ENCODE data around the gene SNRPD3. TPM values are rescaled to one million over a fixed set of nuclear protein-coding genes. Genes with fewer than 3 reads are reported as not detected.

The SNRPD3 gene
- total RNA-seq (100 to 1,000 TPM in 3 of 9 donors, 10 to 100 TPM in 6; 66.4 to 162 (median 78.3) TPM), polyA plus RNA-seq (100 to 1,000 TPM in 2 of 3 donors, 10 to 100 TPM in 1; 55.7 to 223 (median 126) TPM)
- long read RNA-seq, donor 1, transcript SNRPD3-201 (4 exons, 1,763 nt) = major isoform, 93 of 144 reads
- long read RNA-seq, donor 1, partial matches to known transcripts = 51 of 144 reads
- long read RNA-seq, donor 1, other reads (novel, unspliced or antisense) = 0 of 144 reads
- long read RNA-seq, donor 2, transcript SNRPD3-201 (4 exons, 1,763 nt) = major isoform, 59 of 84 reads
- long read RNA-seq, donor 2, partial matches to known transcripts = 25 of 84 reads
- long read RNA-seq, donor 2, other reads (novel, unspliced or antisense) = 0 of 84 reads
- long read RNA-seq, donor 3, transcript SNRPD3-201 (4 exons, 1,763 nt) = major isoform, 65 of 87 reads
- long read RNA-seq, donor 3, partial matches to known transcripts = 22 of 87 reads
- long read RNA-seq, donor 3, other reads (novel, unspliced or antisense) = 0 of 87 reads
- long read RNA-seq, donor 4, transcript SNRPD3-201 (4 exons, 1,763 nt) = major isoform, 62 of 77 reads
- long read RNA-seq, donor 4, partial matches to known transcripts = 10 of 77 reads
- long read RNA-seq, donor 4, other reads (novel, unspliced or antisense) = 5 of 77 reads
- long read RNA-seq, donor 5, transcript SNRPD3-201 (4 exons, 1,763 nt) = major isoform, 71 of 79 reads
- long read RNA-seq, donor 5, partial matches to known transcripts = 0 of 79 reads
- long read RNA-seq, donor 5, other reads (novel, unspliced or antisense) = 8 of 79 reads
- long read RNA-seq, donor 6, transcript SNRPD3-201 (4 exons, 1,763 nt) = major isoform, 41 of 50 reads
- long read RNA-seq, donor 6, partial matches to known transcripts = 6 of 50 reads
- long read RNA-seq, donor 6, other reads (novel, unspliced or antisense) = 3 of 50 reads
- long read RNA-seq, donor 7, transcript SNRPD3-201 (4 exons, 1,763 nt) = major isoform, 59 of 85 reads
- long read RNA-seq, donor 7, partial matches to known transcripts = 25 of 85 reads
- long read RNA-seq, donor 7, other reads (novel, unspliced or antisense) = 0 of 85 reads
- long read RNA-seq, donor 8, transcript SNRPD3-201 (4 exons, 1,763 nt) = major isoform, 103 of 133 reads
- long read RNA-seq, donor 8, partial matches to known transcripts = 29 of 133 reads
- long read RNA-seq, donor 8, other reads (novel, unspliced or antisense) = 0 of 133 reads
- long read RNA-seq, donor 9, transcript SNRPD3-201 (4 exons, 1,763 nt) = major isoform, 63 of 80 reads
- long read RNA-seq, donor 9, partial matches to known transcripts = 17 of 80 reads
- long read RNA-seq, donor 9, other reads (novel, unspliced or antisense) = 0 of 80 reads
- long read RNA-seq, donor 10, transcript SNRPD3-201 (4 exons, 1,763 nt) = major isoform, 41 of 61 reads
- long read RNA-seq, donor 10, partial matches to known transcripts = 20 of 61 reads
- long read RNA-seq, donor 10, other reads (novel, unspliced or antisense) = 0 of 61 reads

DNA sequence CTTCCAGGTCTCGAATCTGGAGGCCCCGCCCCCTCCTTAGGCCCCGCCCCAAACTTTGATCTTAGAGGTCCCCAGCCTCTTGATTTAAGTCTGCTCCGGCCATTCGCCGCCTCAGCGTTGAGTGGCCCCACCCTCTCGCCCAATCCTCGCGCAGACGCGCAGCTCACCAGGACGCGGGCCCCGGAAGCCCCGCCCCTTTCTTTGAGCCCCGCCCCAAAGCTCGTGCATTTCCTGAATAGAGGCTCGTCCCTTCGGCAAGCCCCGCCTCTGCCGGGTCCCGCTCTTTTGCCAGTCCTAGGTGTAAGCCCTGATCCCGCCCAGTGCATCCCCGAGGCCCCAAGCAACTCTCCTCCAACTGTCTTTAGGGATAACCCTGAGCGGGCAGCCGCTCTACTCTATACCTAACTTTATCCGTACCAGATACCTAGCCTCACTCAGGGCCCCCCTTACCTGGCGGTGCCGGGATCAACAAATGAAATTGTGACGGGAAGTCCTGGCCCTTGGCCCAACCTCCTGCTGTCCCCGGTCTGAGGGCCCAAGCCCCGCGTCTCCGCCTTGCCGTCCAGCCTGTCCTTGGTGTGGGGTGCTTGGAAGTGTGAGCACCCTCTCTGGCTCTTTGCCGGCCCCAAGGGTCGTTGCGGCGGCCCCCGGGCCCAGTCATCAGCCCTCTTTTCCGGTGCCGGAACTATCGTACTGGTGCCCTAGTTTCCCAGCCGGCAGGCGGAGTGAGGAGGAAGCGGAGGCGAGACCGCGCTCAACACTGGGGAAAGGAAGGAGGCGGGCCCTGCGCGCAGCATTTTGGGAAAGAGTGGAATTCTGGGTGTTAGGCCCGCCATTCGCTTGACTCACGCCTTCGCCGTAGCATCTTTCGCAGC, at the start of gene SNRPD3:
Gene SNRPD3 (plus strand): TSS at position 835 of the 875 bp plus-strand sequence. CDS start 1,676 bp downstream, outside the sequence.
- H3K27me3 ChIP-seq = no peaks in the 10 kb centered on the region
- intact Hi-C loops (cut with DNase I) = no loop called here
- TF ChIP-seq POLR2A (IDR thresholded peaks at IDR 0.05) (peak; percentile 34 to 82), CTCF (IDR thresholded peaks at IDR 0.05) (peak in 5 of 6 experiments; percentile 28 to 66 (median 35))
- no peaks in the 10 kb centered on the region for H3K9me3 ChIP-seq (replicated peaks in 1 of 3)
- peaks cover 0 to 29% of the 10 kb centered on the region in 2 donors for H3K36me3 ChIP-seq (replicated peaks in 1 of 2)
- H3K27ac ChIP-seq = peak within 1 kb of the TSS; percentile 86 to 99 (median 95)
- WGBS, 4 donors = 0 to 1% (median 0%) methylated on average over 4 to 59 of the region's 59 CpGs
- H3K4me1 ChIP-seq (replicated peaks in 1 of 2) = peaks cover 31 to 51% of the 10 kb centered on the region in 2 donors
- peak within 1 kb of the TSS; percentile 68 to 89 (median 82) for H3K4me3 ChIP-seq
- DNase-seq = peak; percentile 99 to 100 (median 100)

GRCh38 chr22:24506802-24507438, 48.9 kb upstream of the SNRPD3 start:
- WGBS, 4 donors = 59 to 82% (median 68%) methylated on average over 4 to 6 of the region's 6 CpGs
- no peak for TF ChIP-seq CTCF (IDR thresholded peaks at IDR 0.05)
- TF ChIP-seq POLR2A (IDR thresholded peaks at IDR 0.05) = no peak

GRCh38 chr22:24507716-24508115, 48.1 kb upstream of the SNRPD3 start:
- Histone ChIP-seq H3K27ac (no peak overlapping the region), H3K36me3 (replicated peaks in 1 of 2) (no peaks in the 10 kb centered on the region), H3K9me3 (replicated peaks in 1 of 3) (no peaks in the 10 kb centered on the region), H3K4me1 (replicated peaks in 1 of 2) (peaks cover 0 to 22% of the 10 kb centered on the region in 2 donors), H3K27me3 (no peaks in the 10 kb centered on the region), H3K4me3 (no peak overlapping the region)
- WGBS, 4 donors = 84 to 93% (median 89%) methylated on average over 7 of the region's 7 CpGs
- TF ChIP-seq CTCF (IDR thresholded peaks at IDR 0.05) = no peak
- TF ChIP-seq POLR2A (IDR thresholded peaks at IDR 0.05) = no peak
- no peak for DNase-seq
- intact Hi-C loops (cut with DNase I) = no loop called here

More at GRCh38 chr22:24506802-24507438, 48.9 kb upstream of the SNRPD3 start:
- DNase-seq = peak in 1 of 7 donors; percentile 7
- Histone ChIP-seq H3K9me3 (replicated peaks in 1 of 3) (no peaks in the 10 kb centered on the region), H3K36me3 (replicated peaks in 1 of 2) (no peaks in the 10 kb centered on the region), H3K27me3 (no peaks in the 10 kb centered on the region), H3K27ac (no peak overlapping the region), H3K4me1 (replicated peaks in 1 of 2) (peaks cover 0 to 16% of the 10 kb centered on the region in 2 donors), H3K4me3 (no peak overlapping the region)
- intact Hi-C loops (cut with DNase I) = no loop called here
